KG1 (cell line): ENCODE measurements around the gene OXGR1.
"Not testable (repeated sequence)": the region's sequence is repeated elsewhere in the genome, so short reads cannot be mapped to it uniquely, and the experiment has no call there.

Experiments
- DNase-seq: peaks from one replicate; lab custom pipeline; 2025; lab: John Stamatoyannopoulos, UW

Gene OXGR1

DNA sequence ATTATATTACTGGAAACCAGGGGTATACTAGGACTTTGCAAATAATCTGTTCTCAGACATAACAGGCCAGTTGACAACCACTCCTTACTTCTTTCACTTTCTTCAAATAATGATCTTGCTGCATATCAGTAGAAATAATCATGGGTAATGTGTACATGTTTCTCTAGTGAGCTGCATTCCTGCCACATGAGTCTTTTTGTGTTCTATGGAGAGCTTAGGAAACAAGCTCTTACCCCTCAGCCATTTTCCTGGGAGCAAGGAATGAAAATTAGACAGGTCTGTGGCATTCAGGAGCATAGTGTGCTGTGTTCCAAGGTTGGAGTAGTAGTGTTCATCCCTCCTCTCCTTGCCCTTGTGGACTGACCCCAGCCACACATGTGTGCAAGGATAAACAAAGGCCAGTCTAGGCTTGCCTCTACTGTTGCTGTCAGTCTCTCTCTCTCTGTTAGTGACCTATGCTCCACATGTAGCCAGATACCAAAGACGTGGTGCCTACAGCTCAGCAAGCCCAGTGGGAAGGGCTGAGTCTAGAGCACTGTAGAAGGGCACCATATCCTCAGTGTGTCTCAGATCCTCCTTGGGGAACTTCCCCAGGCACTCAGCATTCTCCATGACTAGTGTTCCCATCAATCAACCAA lies 11.5 kb upstream of the OXGR1 start:
- DNase-seq, result no peak

DNA sequence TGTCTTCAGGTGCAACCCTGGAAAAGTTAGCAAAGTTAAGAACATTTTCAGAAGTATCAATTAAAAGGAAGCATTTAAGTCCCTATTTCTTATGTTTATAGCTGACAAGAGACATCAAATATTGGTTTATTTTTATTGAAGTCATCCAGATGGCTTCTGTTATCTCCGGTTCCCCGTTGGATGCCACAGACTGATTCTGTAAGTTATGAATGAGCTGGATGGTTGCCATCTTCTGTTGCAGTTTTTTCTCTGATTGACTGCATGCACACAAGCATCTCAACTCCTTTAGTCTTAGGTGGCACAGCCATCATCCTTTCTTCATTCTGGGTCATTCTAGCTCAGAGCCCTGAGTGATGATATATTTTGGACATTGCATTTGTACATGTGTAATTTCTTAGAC lies 10.6 kb upstream of the OXGR1 start:
- no peak for DNase-seq

- DNase-seq, result no peak
Measured at GRCh38 chr13:97004096-97004876, 10.0 kb upstream of the OXGR1 start.

DNA sequence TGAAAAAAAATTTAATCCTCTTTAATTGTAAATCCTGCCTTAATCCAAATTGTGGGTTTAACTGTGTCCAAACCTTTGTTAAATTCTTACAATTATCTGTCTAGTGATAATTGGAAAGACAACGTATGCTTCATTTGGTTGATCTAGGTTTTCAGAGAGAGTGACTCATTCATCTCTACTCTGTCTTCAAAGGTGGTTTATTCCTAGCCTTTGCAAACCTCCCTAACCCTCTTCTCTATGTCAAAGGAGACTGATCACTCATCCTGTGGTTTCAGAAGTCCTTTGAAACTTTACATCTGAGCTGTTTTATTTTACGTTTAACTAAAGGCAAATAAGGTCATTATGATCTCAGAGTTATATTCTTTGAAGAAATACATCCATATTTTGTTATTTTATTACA lies 8.8 kb upstream of the OXGR1 start:
- no peak for DNase-seq

DNA sequence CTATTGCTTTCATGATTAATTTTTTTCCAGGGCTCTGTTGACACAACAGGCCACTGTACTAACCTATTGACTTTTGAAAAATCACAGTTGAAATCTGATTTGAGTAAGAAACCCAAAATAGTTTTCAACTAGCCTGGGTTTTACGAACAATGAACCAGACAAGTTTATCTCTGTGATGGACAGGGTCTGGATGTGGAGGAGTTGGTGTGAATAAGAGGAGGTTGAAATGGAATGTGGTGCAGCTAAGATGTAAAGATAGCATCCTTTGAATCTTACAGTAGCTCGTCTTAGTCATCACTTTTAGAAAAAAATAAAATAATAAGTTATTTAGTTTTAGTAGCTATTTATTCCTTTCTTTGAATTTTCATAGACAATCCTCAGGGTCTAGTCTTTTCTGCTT lies 8.3 kb upstream of the OXGR1 start:
- DNase-seq, result no peak

GRCh38 chr13:97001636-97002035 lies 7.4 kb upstream of the OXGR1 start:
- no peak for DNase-seq

DNA sequence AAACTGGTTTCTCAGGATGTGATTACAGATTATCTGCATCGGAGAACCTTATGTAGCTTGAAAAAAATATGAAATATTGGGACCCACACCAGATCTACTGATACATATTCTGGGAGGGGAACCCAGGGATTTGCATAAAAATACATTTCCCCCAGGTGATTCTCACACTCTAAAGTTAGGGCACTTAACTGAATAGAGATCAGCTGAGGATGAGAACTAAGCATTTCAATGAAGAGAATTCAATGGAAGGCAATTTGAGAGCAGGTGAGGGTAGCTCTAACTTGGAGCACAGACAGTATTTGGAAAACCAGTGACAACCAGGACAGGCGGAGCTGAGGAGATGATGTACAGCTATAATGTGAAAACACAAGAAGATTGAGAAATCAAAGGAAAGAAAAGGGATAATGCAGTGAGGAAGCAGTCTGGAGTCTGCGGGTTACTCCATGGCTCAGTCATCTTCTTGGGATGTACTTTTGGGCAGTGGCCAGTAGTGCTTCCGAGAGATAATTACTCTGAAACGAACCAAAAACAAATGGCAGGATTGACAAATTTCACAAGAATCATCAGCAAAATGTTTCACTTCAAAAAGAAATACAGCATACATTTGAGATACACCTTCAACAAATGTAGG lies 6.1 kb upstream of the OXGR1 start:
- no peak for DNase-seq

DNA sequence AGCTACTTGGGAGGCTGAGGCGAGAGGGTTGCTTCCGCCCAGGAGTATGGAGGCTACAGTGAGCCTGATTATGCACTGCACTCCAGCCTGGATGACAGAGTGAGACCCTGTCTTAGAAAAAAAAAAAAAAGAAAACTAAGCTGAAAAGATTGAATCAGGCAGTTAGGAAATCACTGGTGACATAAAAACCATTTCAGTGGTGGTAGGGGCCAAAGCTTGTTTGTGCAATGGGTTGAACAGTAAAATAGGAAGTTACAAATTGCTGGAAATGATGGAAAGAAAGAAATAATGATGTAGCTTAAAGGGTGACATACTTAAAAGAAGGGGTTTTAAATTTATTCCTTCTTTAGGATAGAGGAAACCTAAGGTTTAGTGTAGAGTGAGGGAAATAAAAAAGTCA lies 4.8 kb upstream of the OXGR1 start:
- no peak for DNase-seq

DNA sequence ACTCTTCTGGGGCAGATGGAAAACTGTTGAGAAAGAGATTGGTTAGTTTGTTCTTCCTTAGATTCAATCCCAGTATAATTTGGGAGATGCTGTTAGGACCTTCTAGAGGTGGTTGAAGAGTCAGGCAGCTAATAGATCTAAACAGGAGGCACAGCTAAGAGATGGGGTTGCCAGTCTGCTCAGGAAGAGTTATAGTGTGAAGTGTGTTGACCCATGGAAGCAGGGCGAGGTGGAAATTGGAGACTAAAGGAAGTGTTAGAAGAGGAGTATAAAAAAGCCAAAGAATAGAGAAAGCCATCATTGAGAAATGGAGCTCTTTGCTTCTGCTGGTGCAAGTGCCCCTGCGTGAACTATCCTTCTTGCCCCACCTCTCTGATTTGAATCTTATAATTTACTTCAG lies 3.8 kb upstream of the OXGR1 start:
- DNase-seq, result no peak

DNA sequence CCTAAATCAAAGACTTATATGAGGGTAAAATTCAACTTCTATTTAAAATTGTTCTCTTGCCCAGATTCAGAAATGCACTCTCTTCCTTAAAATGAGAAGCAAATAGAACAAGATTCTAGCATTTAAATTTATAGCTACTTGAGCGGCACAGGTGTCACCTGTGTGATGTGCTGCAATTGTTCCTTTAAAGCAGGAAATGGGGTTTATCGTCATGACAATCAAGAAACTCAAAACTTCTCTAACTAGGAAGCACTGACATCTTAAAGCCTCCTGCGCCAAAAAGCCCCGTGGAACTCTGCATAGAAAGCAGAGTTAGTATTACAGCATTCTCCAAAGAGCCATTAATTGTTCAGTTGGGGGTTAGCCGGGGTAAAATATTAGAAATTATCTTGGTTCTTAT lies 2.6 kb upstream of the OXGR1 start:
- DNase-seq, result no peak

DNA sequence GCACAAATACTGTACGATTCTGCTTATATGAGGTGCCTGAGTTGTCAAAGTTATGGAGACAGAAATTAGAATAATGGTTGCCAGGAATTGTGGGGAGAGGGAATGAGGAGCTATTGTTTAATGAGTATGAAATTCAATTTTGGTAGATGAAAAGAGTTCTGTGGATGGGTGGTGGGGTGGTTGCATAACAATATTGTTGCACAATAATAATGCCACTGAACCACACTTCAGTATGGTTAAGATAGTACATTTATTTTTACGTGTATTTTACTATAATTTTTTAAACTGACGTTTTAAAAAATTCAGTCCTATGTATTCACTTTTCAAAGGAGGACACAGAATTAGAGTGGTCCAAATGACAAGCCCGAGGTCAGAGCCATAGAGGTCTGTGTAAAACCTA lies 1.8 kb upstream of the OXGR1 start:
- DNase-seq, result no peak

GRCh38 chr13:96994858-96995243 lies 575 bp upstream of the OXGR1 start:
- DNase-seq, result no peak

DNA sequence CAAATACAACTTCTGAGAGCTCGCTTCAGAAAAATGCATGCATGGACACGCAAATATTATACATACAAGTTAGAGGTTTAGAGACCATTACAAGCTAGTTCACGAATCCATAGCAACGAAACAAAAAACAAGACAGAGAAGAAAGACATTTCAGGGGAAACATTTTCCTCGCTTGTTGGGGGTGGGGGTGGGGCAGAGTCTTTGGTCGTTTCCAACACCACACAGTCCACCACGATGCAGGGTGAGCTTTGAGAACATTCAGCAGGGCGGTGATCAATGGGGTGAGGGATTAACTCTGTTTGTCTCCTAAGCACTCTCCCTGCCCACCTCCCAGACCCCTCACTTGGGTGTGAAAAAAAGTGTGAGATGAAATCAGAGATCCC lies 651 bp downstream of the OXGR1 start:
- DNase-seq, result no peak

DNA sequence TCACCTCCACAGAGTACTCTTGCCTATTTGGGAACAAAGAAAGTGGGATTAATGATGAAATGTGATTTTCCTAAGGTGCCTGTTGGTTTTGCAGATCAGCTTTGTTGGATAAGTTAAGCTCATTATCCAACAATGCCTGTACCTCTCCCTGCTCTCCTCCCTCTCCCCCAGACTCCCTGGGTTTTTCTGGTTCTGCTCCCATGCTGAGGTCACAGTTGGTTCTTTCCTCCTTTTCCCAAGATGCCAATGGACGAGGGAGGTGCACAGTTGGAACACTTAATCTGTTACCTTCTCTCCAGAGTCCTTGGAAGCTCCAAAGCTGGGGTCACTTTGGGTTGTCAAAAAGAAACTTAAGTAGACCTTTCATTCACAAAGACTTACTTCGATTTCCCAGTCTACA lies 1.6 kb downstream of the OXGR1 start:
- DNase-seq, result no peak

- no peak for DNase-seq
Measured at GRCh38 chr13:96991072-96991471, 3.2 kb downstream of the OXGR1 start.

- DNase-seq, result no peak
Measured at GRCh38 chr13:96988441-96988840, 5.8 kb downstream of the OXGR1 start.

DNA sequence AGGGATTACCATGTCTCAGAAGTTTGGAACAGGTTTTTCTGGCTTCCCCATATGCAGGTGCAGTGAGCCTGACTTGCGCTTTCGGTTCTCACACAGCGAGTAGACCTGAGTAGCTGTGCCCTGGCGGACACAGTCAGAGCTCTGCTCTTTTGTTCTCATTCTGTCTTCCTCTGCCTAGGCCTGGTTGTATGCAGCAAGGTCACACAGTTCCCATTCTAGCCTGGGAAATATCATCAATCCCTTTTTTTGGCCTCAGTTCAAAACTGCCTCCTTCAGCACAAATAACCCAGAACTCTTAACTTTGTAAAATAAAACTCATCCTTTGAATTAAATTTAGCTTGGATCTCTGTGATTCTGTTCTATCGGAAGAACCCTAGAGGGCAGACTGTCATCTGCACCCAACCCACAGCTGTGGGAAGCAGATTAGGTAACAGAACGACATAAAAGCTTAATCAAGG lies 10.2 kb downstream of the OXGR1 start:
- no peak for DNase-seq

DNA sequence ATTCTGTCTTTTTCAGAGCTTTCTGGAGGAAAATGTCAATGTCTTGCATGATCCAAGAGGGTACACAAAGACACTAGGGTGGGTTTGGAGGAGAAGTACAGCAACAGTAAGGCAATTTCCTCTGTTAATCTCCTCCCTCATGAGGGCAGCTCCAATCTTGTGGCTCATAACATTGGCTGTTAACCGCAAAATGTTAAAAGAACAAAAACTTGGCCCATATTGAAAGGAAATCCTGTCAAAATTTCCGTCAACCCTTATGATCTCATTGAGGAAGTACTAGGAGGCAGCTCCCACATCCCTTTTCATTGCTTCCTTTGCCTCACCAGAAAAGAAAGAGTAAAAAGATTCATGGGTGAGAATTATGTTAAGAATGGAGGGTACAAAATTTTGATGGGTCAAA lies 11.6 kb downstream of the OXGR1 start:
- peak; percentile 41 for DNase-seq

- DNase-seq, result not testable (repeated sequence)
Measured at GRCh38 chr13:96979861-96980260, 14.4 kb downstream of the OXGR1 start.

DNA sequence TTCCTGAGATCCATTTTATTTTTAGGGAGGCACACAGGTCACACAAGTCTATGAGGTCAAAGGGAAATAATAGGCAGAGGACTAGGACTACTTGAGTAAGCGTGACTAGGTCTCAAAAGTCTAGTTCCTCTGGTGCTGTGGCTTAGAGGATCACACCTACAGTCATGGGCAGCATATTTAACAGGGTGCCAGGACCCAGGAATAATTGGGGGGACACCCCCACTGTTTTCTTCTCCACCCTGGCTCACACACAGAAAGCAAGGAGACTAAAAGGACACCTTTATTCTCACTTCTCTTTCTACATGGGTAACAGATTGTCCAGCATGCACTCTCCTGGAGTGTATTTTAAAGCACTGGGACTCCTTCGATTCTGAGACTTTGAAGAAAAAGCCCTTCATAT lies 26.2 kb downstream of the OXGR1 start:
- no peak for DNase-seq

DNA sequence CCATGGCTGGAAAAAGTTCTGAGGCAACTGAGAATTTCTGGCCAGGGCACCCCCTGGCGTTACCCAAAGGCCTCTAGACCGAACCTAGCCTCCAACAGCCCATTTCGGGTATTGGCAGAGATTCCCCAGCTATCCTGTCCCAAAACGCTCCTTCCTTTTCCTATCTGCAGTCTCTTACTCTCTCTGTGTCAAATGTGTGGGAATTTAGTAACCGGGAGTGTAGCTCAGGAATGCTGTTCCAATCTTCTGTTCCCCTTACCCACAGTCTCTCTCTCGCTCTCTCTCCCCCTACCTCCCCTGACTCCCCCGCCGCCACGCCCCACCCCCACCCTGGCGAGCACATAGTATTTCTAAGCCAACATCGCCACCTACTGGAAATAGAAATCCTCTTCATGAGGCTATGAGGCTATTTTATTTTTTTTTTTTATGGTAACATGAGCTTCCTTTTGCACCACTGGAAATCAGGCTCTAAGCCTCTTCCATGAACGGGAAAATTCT lies 27.0 kb downstream of the OXGR1 start:
- DNase-seq, result no peak

GRCh38 chr13:96966415-96967102 lies 27.7 kb downstream of the OXGR1 start:
- no peak for DNase-seq
